Activated CD8-positive, alpha-beta T cell treated with anti-CD3 and anti-CD28 coated beads for 36 hours (primary cell): ENCODE measurements around the gene ITGB6. TPM values are rescaled to one million over a fixed set of nuclear protein-coding genes. Genes with fewer than 3 reads are reported as not detected.

ENCODE experiments used
- ATAC-seq: fragments of 200-7000 bp; cut with Tn5 transposase; one replicate; pipeline ENCODE4 v1.10.0; 2021; ENCODE audit warnings: mild to moderate bottlenecking, moderate library complexity
- CTCF ChIA-PET: fragments of 350-600 bp; sonication (Branson Sonifier 250); formaldehyde crosslinking; loops from one replicate; lab custom pipeline; 2021; ENCODE audit warnings: antibody characterized with exemption; lab: Charles Lee
- POLR2A ChIA-PET: fragments of 350-600 bp; sonication (Branson Sonifier 250); formaldehyde crosslinking; loops from one replicate; lab custom pipeline; 2021; ENCODE audit warnings: antibody characterized with exemption; lab: Charles Lee
- DNase-seq: peaks from one replicate; pipeline ENCODE4 v3.0.0-alpha.2; 2020
- H3K27ac Mint-ChIP-seq: one replicate; pipeline ENCODE4 v1.8.0; 2021; ENCODE audit warnings: mild to moderate bottlenecking, mixed read lengths
- H3K27me3 Mint-ChIP-seq: one replicate; pipeline ENCODE4 v1.8.0; 2021; ENCODE audit warnings: mixed read lengths
- H3K36me3 Mint-ChIP-seq: one replicate; pipeline ENCODE4 v1.8.0; 2021; ENCODE audit warnings: low read depth, mixed read lengths
- H3K4me1 Mint-ChIP-seq: one replicate; pipeline ENCODE4 v1.8.0; 2021; ENCODE audit warnings: low read depth, mixed read lengths
- H3K4me3 Mint-ChIP-seq: one replicate; pipeline ENCODE4 v1.8.0; 2021; ENCODE audit warnings: mild to moderate bottlenecking, moderate library complexity, mixed read lengths
- H3K9me3 Mint-ChIP-seq: one replicate; pipeline ENCODE4 v1.8.0; 2021; ENCODE audit warnings: mixed read lengths
- CTCF ChIP-seq: fragments of 200-600 bp; IDR thresholded peaks from one replicate; pipeline ENCODE4 v1.8.0; 2022; ENCODE audit warnings: antibody characterized with exemption, mild to moderate bottlenecking
- intact Hi-C: fragments of 100-400 bp; cut with micrococcal nuclease; formaldehyde crosslinking; loops from one replicate; pipeline ENCODE4 v1.10.0; 2022
- total RNA-seq, 2 experiments: library from RNA; stranded (reverse); gene quantifications; one replicate each; pipeline ENCODE4 v1.2.3, GENCODE V29; 2021

Gene ITGB6
- total RNA-seq, 2 experiments from 2014 or later: not detected

- DNase-seq (no peak), ATAC-seq (no peak)
- Mint-ChIP-seq H3K27ac (peak overlapping the region; percentile 50), H3K36me3 (no peaks in the 10 kb centered on the region), H3K4me3 (no peak overlapping the region), H3K4me1 (peaks cover 44% of the 10 kb centered on the region), H3K9me3 (no peaks in the 10 kb centered on the region), H3K27me3 (peaks cover 12% of the 10 kb centered on the region)
- POLR2A ChIA-PET: no interaction called here
- TF ChIP-seq CTCF: no peak
- intact Hi-C loops: no loop called here
- CTCF ChIA-PET: interaction anchor here (0.8 kb wide), 1 partner anchor 12 kb away, joined by 3 read pairs; no protein-coding TSS in a partner anchor
Measured at GRCh38 chr2:160223560-160223959, 23.5 kb upstream of the ITGB6 start.

GRCh38 chr2:160222546-160223283 lies 22.6 kb upstream of the ITGB6 start:
- intact Hi-C loops: no loop called here
- Mint-ChIP-seq H3K36me3 (no peaks in the 10 kb centered on the region), H3K9me3 (no peaks in the 10 kb centered on the region), H3K27me3 (peaks cover 11% of the 10 kb centered on the region), H3K4me1 (peaks cover 44% of the 10 kb centered on the region), H3K27ac (no peak overlapping the region), H3K4me3 (no peak overlapping the region)
- peak; percentile 25 for DNase-seq
- no peak for TF ChIP-seq CTCF
- CTCF ChIA-PET: interaction anchor here (1.0 kb wide), 1 partner anchor 179 kb away, joined by 3 read pairs; no protein-coding TSS in a partner anchor
- POLR2A ChIA-PET: no interaction called here
- no peak for ATAC-seq

- peaks cover 41% of the 10 kb centered on the region for H3K4me1 Mint-ChIP-seq
- H3K27me3 Mint-ChIP-seq: peaks cover 5% of the 10 kb centered on the region
- ChIA-PET CTCF (interaction anchor here (0.9 to 3.2 kb wide), 2 partner anchors 12 to 31 kb away, joined by 6 to 31 read pairs; no protein-coding TSS in a partner anchor), POLR2A (no interaction called here)
- no peak for TF ChIP-seq CTCF
- DNase-seq (no peak), ATAC-seq (no peak)
- no peak overlapping the region for H3K4me3 Mint-ChIP-seq
- H3K27ac Mint-ChIP-seq: no peak overlapping the region
- H3K9me3 Mint-ChIP-seq: no peaks in the 10 kb centered on the region
- intact Hi-C loops: no loop called here
- H3K36me3 Mint-ChIP-seq: no peaks in the 10 kb centered on the region
Measured at GRCh38 chr2:160221391-160222276, 21.6 kb upstream of the ITGB6 start.

- intact Hi-C loops: no loop called here
- Mint-ChIP-seq H3K27ac (peak overlapping the region; percentile 22), H3K4me3 (no peak overlapping the region), H3K36me3 (no peaks in the 10 kb centered on the region), H3K27me3 (peaks cover 6% of the 10 kb centered on the region), H3K4me1 (peaks cover 41% of the 10 kb centered on the region), H3K9me3 (no peaks in the 10 kb centered on the region)
- ChIA-PET CTCF (interaction anchor here (0.9 to 3.2 kb wide), 3 partner anchors 10 to 111 kb away, joined by 6 to 31 read pairs (median 7); no protein-coding TSS in a partner anchor), POLR2A (no interaction called here)
- DNase-seq (peak; percentile 45), ATAC-seq (peak; percentile 47)
- no peak for TF ChIP-seq CTCF
Measured at GRCh38 chr2:160220545-160221009, 20.5 kb upstream of the ITGB6 start.
